GM23248 (cell line): Measurements from ENCODE around the gene NMRK2.

Experiments
- EZH2 ChIP-seq: fragments of 200-600 bp; sonication (generic); IDR thresholded peaks from 2 replicates; pipeline ENCODE4 v1.6.1; 2018; ENCODE audit warnings: antibody characterized with exemption, mild to moderate bottlenecking; ENCODE audit not compliant: insufficient read depth, poor library complexity, severe bottlenecking
- EZH2phosphoT487 ChIP-seq: fragments of 200-600 bp; sonication (generic); IDR thresholded peaks from 2 replicates; pipeline ENCODE4 v1.6.1; 2018; ENCODE audit warnings: antibody characterized with exemption, moderate library complexity, mild to moderate bottlenecking, low read depth; ENCODE audit not compliant: insufficient read depth

DNA sequence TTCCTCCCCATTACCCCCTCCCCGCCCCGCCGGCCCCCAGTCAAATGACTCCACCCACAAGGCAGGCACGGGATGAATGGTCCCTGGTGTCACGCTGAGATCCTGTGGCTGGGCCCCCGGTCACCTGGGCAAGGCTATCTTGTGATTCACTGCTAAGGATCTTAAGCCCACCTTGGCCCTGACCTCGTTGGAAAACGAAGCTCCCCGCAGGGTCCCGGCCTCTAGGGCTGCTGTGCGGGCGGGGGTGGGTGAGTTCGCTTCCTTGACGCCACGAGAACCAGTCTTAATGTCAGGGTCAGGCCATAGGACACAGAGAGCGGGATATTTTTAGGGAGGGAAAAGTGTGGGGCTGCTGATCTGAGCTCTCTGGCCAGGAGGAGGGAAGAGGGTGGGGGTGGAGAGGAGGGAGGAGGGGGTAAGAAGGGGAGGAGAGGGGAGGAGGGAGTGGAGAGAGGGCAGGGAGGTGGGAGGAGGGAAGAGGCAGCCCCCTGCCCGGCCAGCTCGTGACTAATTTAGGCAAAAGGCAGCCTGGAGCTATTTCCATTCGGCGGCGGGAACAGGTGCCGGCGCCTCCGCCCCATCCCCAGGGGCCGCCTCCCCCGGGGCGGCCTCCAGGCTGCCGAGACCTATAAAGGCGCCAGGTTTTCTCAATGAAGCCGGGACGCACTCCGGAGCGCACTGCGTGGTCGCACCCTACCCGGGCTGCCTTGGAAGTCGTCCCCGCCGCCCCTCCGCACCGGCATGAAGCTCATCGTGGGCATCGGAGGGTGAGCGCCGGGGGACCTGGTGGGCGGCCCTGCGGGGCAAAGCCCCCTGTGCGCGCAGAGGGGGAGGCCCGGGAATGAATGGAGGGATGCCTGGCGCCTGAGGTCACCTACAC, at the start of gene NMRK2:
- TF ChIP-seq EZH2 (no peak), EZH2phosphoT487 (no peak)
